A673 (cell line): ENCODE data around the gene GALNT12. TPM values are rescaled to one million over a fixed set of nuclear protein-coding genes. Genes with fewer than 3 reads are reported as not detected.

ENCODE experiments used
- BruUV-seq: library from RNA; stranded (reverse); fragments of 400-500 nt; replicated peaks from 2 replicates; lab custom pipeline; 2021; lab: Mats Ljungman, UMichigan
- CTCF ChIA-PET: fragments of 300-600 bp; sonication (Branson Sonifier 250); formaldehyde crosslinking; loops from one replicate; lab custom pipeline; 2022; ENCODE audit warnings: antibody characterized with exemption; lab: Charles Lee
- POLR2A ChIA-PET: fragments of 300-600 bp; sonication (Branson Sonifier 250); formaldehyde crosslinking; loops from one replicate; lab custom pipeline; 2022; ENCODE audit warnings: antibody characterized with exemption; ENCODE audit not compliant: low non-redundant PET; lab: Charles Lee
- DNase-seq: peaks from one replicate; pipeline ENCODE4 v3.0.0-alpha.2; 2015; ENCODE audit warnings: low spot score
- H3K27ac ChIP-seq: fragments of 200-600 bp; sonication (generic); 2 replicates; pipeline ENCODE4 v1.5.1; 2016; ENCODE audit warnings: mixed run types, low read depth, mild to moderate bottlenecking, mixed read lengths, antibody characterized with exemption, low read length; ENCODE audit not compliant: poor library complexity, severe bottlenecking
- H3K27me3 ChIP-seq: fragments of 200-600 bp; sonication (generic); replicated peaks from 2 replicates; pipeline ENCODE4 v1.6.1; 2017; ENCODE audit warnings: mixed run types, low read depth, mild to moderate bottlenecking, mixed read lengths, antibody characterized with exemption, low read length; ENCODE audit not compliant: insufficient read depth, poor library complexity
- H3K36me3 ChIP-seq: fragments of 200-600 bp; sonication (generic); 2 replicates; pipeline ENCODE4 v1.6.1; 2016; ENCODE audit warnings: mixed run types, mild to moderate bottlenecking, mixed read lengths, antibody characterized with exemption, low read length; ENCODE audit not compliant: insufficient read depth, poor library complexity, severe bottlenecking
- H3K4me1 ChIP-seq: fragments of 200-600 bp; sonication (generic); 2 replicates; pipeline ENCODE4 v1.6.1; 2017; ENCODE audit warnings: mixed run types, mild to moderate bottlenecking, mixed read lengths, antibody characterized with exemption, low read length; ENCODE audit not compliant: insufficient read depth, poor library complexity, severe bottlenecking
- H3K4me3 ChIP-seq: fragments of 200-600 bp; sonication (generic); 2 replicates; pipeline ENCODE4 v1.5.1; 2016; ENCODE audit warnings: low read depth, mixed run types, mild to moderate bottlenecking, mixed read lengths, low read length; ENCODE audit not compliant: poor library complexity, severe bottlenecking
- H3K9me3 ChIP-seq: fragments of 200-600 bp; sonication (generic); 2 replicates; pipeline ENCODE4 v1.6.1; 2016; ENCODE audit warnings: mixed run types, low read depth, mild to moderate bottlenecking, mixed read lengths, antibody characterized with exemption, low read length; ENCODE audit not compliant: poor library complexity, severe bottlenecking
- CTCF ChIP-seq: fragments of 300-800, 200-600 bp; sonication (generic); conservative IDR thresholded peaks from 2 replicates; pipeline ENCODE4 v1.5.1; 2017; ENCODE audit warnings: low read depth, mild to moderate bottlenecking, antibody characterized with exemption, low read length, moderate library complexity, mixed read lengths
- EZH2 ChIP-seq: fragments of 200-600 bp; sonication (generic); IDR thresholded peaks from 2 replicates; pipeline ENCODE4 v1.6.1; 2017; ENCODE audit warnings: borderline replicate concordance, low read depth, mild to moderate bottlenecking, mixed read lengths, antibody characterized with exemption, low read length; ENCODE audit not compliant: poor library complexity, severe bottlenecking
- intact Hi-C: fragments of 100-400 bp; cut with micrococcal nuclease; formaldehyde crosslinking; loops from one replicate; pipeline ENCODE4 v1.10.0; 2022; ENCODE audit not compliant: unreplicated experiment
- total RNA-seq: library from RNA; stranded (reverse); gene quantifications from 2 replicates; pipeline ENCODE4 v1.2.3, GENCODE V29; 2021

Gene GALNT12
- total RNA-seq, 1 experiment from 2014 or later = 0.54 TPM

DNA sequence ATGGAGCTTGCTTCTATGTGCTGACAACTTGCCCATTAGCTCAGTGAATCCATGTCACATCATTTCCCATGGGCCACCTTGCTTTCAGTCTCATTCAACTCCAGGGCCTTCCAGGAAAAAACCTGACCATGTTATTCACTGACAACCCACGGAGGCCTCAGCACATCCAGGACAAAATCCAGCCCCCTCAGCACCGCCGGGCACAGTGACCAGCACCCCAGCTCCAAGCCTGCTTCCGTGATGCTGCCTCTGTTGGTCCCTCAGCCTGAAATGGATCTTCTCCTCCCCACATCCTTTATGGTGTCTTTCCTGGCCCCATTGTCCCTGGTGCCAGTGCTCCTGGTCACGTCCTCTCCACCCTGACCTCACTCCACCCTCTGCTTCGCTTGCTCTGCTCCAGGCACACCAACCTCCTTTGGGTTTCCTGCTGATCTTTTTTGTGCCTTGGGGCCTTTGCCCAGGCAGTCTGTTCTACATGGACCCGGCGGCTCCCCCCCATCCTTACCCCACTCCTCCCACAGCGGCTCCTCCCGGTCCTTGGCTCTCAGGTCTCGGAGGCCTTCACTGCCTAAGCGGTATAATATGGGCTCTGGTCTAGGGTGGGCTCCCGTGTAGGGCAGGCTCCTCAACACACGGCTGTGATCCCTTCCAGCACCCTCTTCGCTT is 36.1 kb upstream of the GALNT12 start:
- ChIA-PET CTCF (no interaction called here), POLR2A (no interaction called here)
- H3K27ac ChIP-seq = no peak overlapping the region
- no peak for DNase-seq
- intact Hi-C loops = loop anchor here (5.0 to 10.0 kb wide), 2 partner anchors 564 to 697 kb away; no protein-coding TSS in a partner anchor
- H3K4me1 ChIP-seq = no peaks in the 10 kb centered on the region
- H3K4me3 ChIP-seq = no peak overlapping the region
- TF ChIP-seq CTCF (no peak), EZH2 (no peak)
- no peaks in the 10 kb centered on the region for H3K27me3 ChIP-seq
- H3K36me3 ChIP-seq = no peaks in the 10 kb centered on the region
- BruUV-seq = no TSS peak
- no peaks in the 10 kb centered on the region for H3K9me3 ChIP-seq

GRCh38 chr9:98772364-98773155 is 34.9 kb upstream of the GALNT12 start:
- no peaks in the 10 kb centered on the region for H3K4me1 ChIP-seq
- no peak overlapping the region for H3K27ac ChIP-seq
- no peaks in the 10 kb centered on the region for H3K27me3 ChIP-seq
- intact Hi-C loops = loop anchor here (5.0 to 10.0 kb wide), 2 partner anchors 565 to 698 kb away; no protein-coding TSS in a partner anchor
- no peaks in the 10 kb centered on the region for H3K36me3 ChIP-seq
- no peak overlapping the region for H3K4me3 ChIP-seq
- ChIA-PET POLR2A (no interaction called here), CTCF (no interaction called here)
- no TSS peak for BruUV-seq
- TF ChIP-seq EZH2 = no peak
- TF ChIP-seq CTCF = no peak
- H3K9me3 ChIP-seq = no peaks in the 10 kb centered on the region
- no peak for DNase-seq

GRCh38 chr9:98773721-98774120 is 33.7 kb upstream of the GALNT12 start:
- no peaks in the 10 kb centered on the region for H3K9me3 ChIP-seq
- CTCF ChIA-PET = interaction anchor here (2.5 kb wide), 1 partner anchor 459 kb away, joined by 12 read pairs; no protein-coding TSS in a partner anchor
- no peaks in the 10 kb centered on the region for H3K27me3 ChIP-seq
- H3K36me3 ChIP-seq = no peaks in the 10 kb centered on the region
- H3K27ac ChIP-seq = no peak overlapping the region
- TF ChIP-seq CTCF (no peak), EZH2 (no peak)
- no peak overlapping the region for H3K4me3 ChIP-seq
- DNase-seq = no peak
- BruUV-seq = no TSS peak
- intact Hi-C loops = loop anchor here (5.0 to 10.0 kb wide), 2 partner anchors 566 to 699 kb away; no protein-coding TSS in a partner anchor
- POLR2A ChIA-PET = no interaction called here
- H3K4me1 ChIP-seq = no peaks in the 10 kb centered on the region
